Activated CD8-positive, alpha-beta memory T cell treated with anti-CD3 and anti-CD28 coated beads for 36 hours (primary cell): ENCODE data around the gene ADGRE3. TPM values are rescaled to one million over a fixed set of nuclear protein-coding genes. Genes with fewer than 3 reads are reported as not detected.

Experiments used
- CTCF ChIA-PET: fragments of 350-600 bp; sonication (Branson Sonifier 250); formaldehyde crosslinking; loops from one replicate; lab custom pipeline; 2021; ENCODE audit warnings: antibody characterized with exemption; lab: Charles Lee
- POLR2A ChIA-PET: fragments of 350-600 bp; sonication (Branson Sonifier 250); formaldehyde crosslinking; loops from one replicate; lab custom pipeline; 2021; ENCODE audit warnings: antibody characterized with exemption; lab: Charles Lee
- total RNA-seq, 2 experiments: library from RNA; stranded (reverse); gene quantifications; one replicate each; pipeline ENCODE4 v1.2.3, GENCODE V29; 2021

The ADGRE3 gene
- not detected for total RNA-seq

- ChIA-PET POLR2A (no interaction called here), CTCF (no interaction called here)
Measured at GRCh38 chr19:14674764-14675163, at the start of gene ADGRE3. ADGRE3 (minus strand) TSS chr19:14674844; CDS start chr19:14674770, 74 bp downstream.

- POLR2A ChIA-PET, result no interaction called here
- CTCF ChIA-PET, result no interaction called here
Measured at GRCh38 chr19:14722127-14722526, 47.5 kb upstream of the ADGRE3 start.

GRCh38 chr19:14719162-14719561 is 44.5 kb upstream of the ADGRE3 start:
- ChIA-PET POLR2A (no interaction called here), CTCF (interaction anchor here (0.5 kb wide), 1 partner anchor 196 kb away, joined by 3 read pairs; no protein-coding TSS in a partner anchor)

- ChIA-PET CTCF (no interaction called here), POLR2A (no interaction called here)
Measured at GRCh38 chr19:14718522-14719116, 44.0 kb upstream of the ADGRE3 start.

GRCh38 chr19:14715841-14716240 is 41.2 kb upstream of the ADGRE3 start:
- POLR2A ChIA-PET, result no interaction called here
- CTCF ChIA-PET, result no interaction called here

- CTCF ChIA-PET, result no interaction called here
- POLR2A ChIA-PET, result no interaction called here
Measured at GRCh38 chr19:14704450-14704849, 29.8 kb upstream of the ADGRE3 start.

- CTCF ChIA-PET, result no interaction called here
- POLR2A ChIA-PET, result no interaction called here
Measured at GRCh38 chr19:14703833-14704232, 29.2 kb upstream of the ADGRE3 start.

- ChIA-PET POLR2A (no interaction called here), CTCF (interaction anchor here (0.6 to 0.8 kb wide), 2 partner anchors 15 to 159 kb away, joined by 3 to 5 read pairs; no protein-coding TSS in a partner anchor)
Measured at GRCh38 chr19:14700711-14701375, 26.2 kb upstream of the ADGRE3 start.

GRCh38 chr19:14699641-14700040 is 25.0 kb upstream of the ADGRE3 start:
- ChIA-PET CTCF (interaction anchor here (0.8 kb wide), 1 partner anchor 14 kb away, joined by 5 read pairs; no protein-coding TSS in a partner anchor), POLR2A (no interaction called here)

GRCh38 chr19:14695471-14695870 is 20.8 kb upstream of the ADGRE3 start:
- ChIA-PET POLR2A (no interaction called here), CTCF (interaction anchor here (1.1 kb wide), 1 partner anchor 9 kb away, joined by 3 read pairs; no protein-coding TSS in a partner anchor)

GRCh38 chr19:14694641-14695266 is 20.1 kb upstream of the ADGRE3 start:
- CTCF ChIA-PET, result interaction anchor here (1.0 to 1.1 kb wide), 2 partner anchors 8 to 121 kb away, joined by 3 read pairs; no protein-coding TSS in a partner anchor
- POLR2A ChIA-PET, result no interaction called here

- ChIA-PET CTCF (interaction anchor here (1.3 to 6.7 kb wide), 2 partner anchors 110 to 117 kb away, joined by 4 to 111 read pairs; partner anchors contain the start of gene NDUFB7), POLR2A (interaction anchor here (1.0 to 1.1 kb wide), 2 partner anchors 37 to 118 kb away, joined by 3 to 4 read pairs; partner anchors contain the start of gene NDUFB7)
Measured at GRCh38 chr19:14689598-14690503, 15.2 kb upstream of the ADGRE3 start, which contains the start of gene ZNF333. ZNF333 (plus strand) TSS chr19:14690048; CDS start chr19:14693492, 3,444 bp downstream.

GRCh38 chr19:14686411-14686810 is 11.8 kb upstream of the ADGRE3 start:
- POLR2A ChIA-PET, result no interaction called here
- CTCF ChIA-PET, result interaction anchor here (0.5 to 6.7 kb wide), 11 partner anchors 8 to 200 kb away, joined by 3 to 111 read pairs (median 4); partner anchors contain the start of gene NDUFB7

GRCh38 chr19:14683439-14683838 is 8.8 kb upstream of the ADGRE3 start:
- ChIA-PET CTCF (interaction anchor here (1.6 kb wide), 1 partner anchor 109 kb away, joined by 6 read pairs; no protein-coding TSS in a partner anchor), POLR2A (interaction anchor here (0.6 kb wide), 1 partner anchor 129 kb away, joined by 6 read pairs; no protein-coding TSS in a partner anchor)

GRCh38 chr19:14682084-14682483 is 7.4 kb upstream of the ADGRE3 start:
- POLR2A ChIA-PET, result no interaction called here
- CTCF ChIA-PET, result no interaction called here

GRCh38 chr19:14678199-14678598 is 3.6 kb upstream of the ADGRE3 start:
- ChIA-PET CTCF (no interaction called here), POLR2A (no interaction called here)

- ChIA-PET POLR2A (interaction anchor here (0.6 kb wide), 1 partner anchor 130 kb away, joined by 8 read pairs; no protein-coding TSS in a partner anchor), CTCF (interaction anchor here (0.7 kb wide), 1 partner anchor 18 kb away, joined by 3 read pairs; no protein-coding TSS in a partner anchor)
Measured at GRCh38 chr19:14677464-14677863, 2.8 kb upstream of the ADGRE3 start.

GRCh38 chr19:14676762-14677161 is 2.1 kb upstream of the ADGRE3 start:
- CTCF ChIA-PET, result interaction anchor here (0.7 to 1.1 kb wide), 2 partner anchors 9 to 17 kb away, joined by 3 to 5 read pairs; no protein-coding TSS in a partner anchor
- POLR2A ChIA-PET, result interaction anchor here (0.6 kb wide), 1 partner anchor 129 kb away, joined by 8 read pairs; no protein-coding TSS in a partner anchor
